ENCODE data around the gene VPS39.

VPS39 gene

GRCh38 chr15:42194513-42194912 is 13.6 kb downstream of the VPS39 start:
- DNase-seq, result no peak

DNA sequence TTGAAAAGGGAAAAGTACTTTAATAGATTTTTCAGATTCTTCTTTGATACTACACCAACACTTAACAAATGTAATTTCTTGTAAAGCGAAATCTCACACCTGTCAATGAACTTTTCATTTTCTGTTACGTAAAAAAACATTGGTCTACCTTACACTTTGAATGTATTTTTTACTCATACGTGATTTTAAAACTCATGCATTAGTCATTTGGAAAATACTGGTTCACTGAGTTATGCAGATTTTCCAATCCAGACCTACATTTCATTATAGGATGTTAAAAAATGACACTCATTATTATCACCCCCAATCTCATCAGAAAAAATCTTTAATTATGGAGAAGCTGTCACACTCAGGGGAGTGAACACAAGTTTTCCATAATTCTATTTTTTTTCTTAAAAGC is 14.7 kb downstream of the VPS39 start:
- DNase-seq, result no peak

- no peak for DNase-seq
These were observed 16.3 kb downstream of the VPS39 start for GRCh38 chr15:42191610-42192346.

- DNase-seq, result no peak
These were observed 17.7 kb downstream of the VPS39 start for GRCh38 chr15:42190370-42190769.

DNA sequence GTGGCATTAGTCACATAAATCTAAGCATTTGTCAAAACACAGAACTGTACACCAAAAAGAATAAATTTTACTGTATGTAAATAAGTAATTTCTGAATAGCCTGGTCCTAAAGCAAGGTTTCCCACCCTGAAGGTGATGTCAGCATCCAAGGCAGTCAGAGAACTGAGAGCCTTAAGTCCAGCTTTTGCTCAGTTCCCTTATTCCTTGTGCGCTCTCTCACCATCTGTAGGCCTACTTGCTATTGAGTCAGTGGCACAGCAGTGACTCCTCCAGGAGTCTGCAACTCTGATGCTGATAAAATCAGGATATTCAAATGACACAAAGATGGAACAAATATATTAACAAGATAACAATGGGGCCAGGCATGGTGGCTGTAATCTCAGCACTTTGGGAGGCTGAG is 22.3 kb downstream of the VPS39 start:
- no peak for DNase-seq

DNA sequence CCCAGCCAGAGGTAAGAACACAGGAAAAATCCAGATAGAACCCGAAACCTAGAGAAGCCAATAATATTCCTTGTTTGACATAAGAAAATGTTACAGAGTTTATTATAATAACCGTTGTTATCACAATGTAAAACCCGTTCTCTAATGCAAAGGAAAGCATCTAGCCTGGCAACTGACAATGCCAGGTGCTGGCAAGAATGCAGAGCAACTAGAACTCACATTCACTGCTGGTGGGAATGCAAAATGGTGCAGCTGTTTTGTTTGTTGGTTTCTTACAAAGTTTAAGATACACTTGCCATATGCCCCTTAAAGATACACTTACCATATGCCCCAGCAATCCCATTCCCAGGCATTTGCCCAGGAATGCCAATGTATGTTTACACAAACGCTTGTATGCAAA is 23.4 kb downstream of the VPS39 start:
- DNase-seq, result no peak

DNA sequence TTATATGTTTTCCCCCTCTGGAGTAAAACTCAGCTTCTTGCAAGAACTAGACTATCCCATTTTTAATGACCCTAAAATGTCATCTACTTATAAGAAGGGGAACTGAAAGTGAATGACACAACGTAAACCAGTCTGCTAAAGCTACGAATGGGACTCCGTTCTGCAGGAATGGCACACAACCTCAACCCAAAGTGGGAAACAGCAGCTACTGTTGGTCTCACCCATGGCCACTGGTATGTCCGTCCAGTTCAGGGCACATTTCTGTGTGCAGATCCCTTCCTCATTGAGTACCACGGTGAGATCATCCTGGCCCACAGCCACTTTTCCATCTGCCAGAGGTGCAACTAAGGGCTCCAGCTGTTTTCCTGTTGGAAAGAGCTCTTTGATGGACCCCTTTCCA is 23.8 kb downstream of the VPS39 start:
- DNase-seq, result no peak

GRCh38 chr15:42182961-42183360 is 25.1 kb downstream of the VPS39 start:
- DNase-seq, result no peak

DNA sequence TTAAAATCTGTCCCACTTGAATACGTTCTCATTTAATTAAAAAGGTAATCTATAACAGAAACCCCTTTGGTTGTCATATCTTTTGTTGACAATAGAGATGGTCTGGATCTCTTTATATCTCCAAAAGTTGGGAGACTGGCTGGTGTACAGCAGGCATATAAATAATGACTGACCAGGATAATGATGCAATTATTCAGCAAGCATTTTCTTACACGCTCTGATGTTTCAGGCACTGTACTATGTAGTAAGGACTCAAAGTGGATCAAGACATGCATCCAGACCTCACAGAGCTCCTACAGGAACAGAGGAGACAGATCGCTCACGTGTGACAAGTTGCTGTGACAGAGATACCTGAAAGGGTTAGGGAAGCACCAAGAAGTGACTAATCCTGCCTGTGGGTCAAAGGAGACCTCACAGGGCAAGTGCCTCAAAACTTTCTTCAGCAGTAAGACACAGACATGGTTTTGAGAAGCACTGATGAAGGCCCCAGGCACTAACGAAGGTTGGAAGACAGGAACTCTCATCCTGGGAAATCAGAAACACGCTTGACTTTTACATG is 25.7 kb downstream of the VPS39 start:
- no peak for DNase-seq

- no peak for DNase-seq
These were observed 30.0 kb downstream of the VPS39 start for GRCh38 chr15:42178056-42178455.

DNA sequence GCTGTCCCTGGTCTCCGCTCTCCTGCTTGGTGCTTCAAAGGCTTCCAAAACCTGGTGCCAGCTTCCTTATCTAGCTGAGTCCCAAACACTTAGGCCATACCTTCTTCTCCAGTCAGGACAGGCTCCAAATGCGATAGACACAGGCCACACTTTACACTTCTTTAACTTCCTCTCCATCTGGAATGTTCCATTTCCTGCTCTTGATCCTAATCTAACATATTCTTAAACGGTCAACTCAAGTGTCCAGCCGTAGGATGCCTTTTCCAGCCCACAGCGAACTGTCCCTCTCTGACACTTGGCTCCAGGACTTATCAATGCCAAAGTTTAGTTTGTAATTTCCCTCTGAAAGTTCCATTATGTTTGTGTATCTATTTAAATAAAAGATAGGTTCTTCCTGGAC is 32.4 kb downstream of the VPS39 start:
- no peak for DNase-seq

DNA sequence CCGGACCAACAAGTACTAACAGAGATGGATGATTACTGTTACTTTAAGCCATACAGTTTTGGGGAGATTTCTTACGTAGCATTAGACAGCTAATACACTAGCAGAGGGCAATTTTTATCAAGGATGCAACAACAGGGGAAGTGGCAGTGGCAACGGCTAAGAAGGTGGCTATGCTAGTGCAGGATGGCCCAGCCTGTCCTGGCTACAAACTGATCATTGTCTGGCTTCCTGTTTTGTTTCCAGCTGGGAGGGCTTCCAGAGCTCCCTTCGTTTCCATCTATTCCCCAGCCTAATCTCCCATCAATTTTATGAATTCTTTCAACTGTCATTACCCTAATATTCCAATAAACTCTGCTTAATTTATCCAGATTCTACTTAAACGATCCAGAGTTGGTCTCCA is 35.6 kb downstream of the VPS39 start:
- no peak for DNase-seq

GRCh38 chr15:42171795-42172194 is 36.3 kb downstream of the VPS39 start:
- no peak for DNase-seq

DNA sequence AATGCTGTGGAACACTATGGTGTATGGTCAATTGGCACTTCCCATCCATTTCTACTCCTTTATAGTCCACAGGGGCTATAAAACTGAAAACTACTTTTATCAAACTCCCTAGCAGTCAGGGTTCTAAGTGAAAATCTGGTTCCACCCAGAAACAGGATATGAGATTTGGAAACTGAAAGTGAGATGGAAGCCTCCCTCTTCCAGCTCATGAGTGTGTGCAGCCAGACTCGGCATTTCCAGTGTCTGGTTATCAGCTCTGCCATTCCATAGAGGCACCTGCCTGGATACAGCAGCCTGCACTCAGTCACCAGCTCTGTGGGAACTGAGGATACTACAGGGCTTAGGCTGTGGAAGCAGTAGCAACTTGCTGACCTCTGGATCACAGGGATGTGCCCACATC is 37.0 kb downstream of the VPS39 start:
- no peak for DNase-seq

DNA sequence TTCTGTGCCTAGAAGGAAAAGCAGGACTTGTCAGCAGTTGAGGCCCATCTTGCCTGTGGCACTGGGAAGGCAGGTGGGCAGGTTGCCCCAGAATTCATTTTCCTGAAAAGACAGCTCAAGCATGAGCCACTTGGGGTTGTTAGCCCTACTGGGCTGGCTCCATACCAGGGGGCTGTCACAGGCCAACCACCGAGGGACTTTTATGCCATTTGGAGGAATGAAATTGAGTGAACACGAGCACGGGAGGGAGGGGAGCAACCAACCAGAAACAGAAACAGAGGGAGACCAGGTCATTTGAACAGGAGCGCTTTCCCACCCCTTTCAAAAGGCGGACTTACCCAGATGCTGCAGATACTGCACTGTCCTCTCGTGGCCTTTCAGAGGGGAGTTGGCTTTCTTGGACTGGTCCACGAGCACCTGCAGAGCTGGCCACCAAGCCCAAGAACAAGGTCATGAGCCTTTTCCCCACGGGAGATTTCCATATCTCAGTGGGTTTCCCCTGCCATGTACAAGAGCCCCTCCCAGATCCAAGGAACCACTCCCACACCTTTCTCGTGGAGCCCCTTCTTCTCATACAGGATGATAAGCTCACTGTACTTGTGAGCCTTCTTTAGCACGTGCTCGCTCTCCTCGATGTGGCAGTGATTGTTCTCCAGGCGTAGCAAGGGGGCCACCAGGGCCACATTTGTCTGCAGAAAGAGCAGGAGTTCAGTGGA is 41.7 kb downstream of the VPS39 start:
- no peak for DNase-seq

GRCh38 chr15:42165106-42165505 is 43.0 kb downstream of the VPS39 start:
- DNase-seq, result no peak

- no peak for DNase-seq
These were observed 44.1 kb downstream of the VPS39 start for GRCh38 chr15:42163947-42164550.

DNA sequence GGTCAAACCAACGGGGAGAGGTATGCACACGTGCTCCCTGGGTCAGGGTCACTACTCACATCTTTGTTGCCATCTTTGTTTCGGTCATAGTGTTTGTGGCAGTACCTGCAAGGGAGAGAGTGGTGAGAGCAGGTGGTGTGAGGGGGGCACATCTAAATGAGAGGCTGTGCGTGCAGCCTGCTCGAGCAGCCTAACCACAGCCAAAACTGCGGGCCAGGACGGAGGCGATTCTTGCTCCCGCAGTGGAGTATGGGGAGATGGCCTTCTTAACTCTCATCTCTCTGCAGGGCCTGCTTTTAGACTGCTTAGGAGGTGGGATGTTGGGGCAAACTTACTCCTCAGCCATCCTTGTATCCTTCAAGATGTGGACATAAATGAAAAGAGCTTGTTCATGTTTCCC is 44.8 kb downstream of the VPS39 start:
- no peak for DNase-seq

DNA sequence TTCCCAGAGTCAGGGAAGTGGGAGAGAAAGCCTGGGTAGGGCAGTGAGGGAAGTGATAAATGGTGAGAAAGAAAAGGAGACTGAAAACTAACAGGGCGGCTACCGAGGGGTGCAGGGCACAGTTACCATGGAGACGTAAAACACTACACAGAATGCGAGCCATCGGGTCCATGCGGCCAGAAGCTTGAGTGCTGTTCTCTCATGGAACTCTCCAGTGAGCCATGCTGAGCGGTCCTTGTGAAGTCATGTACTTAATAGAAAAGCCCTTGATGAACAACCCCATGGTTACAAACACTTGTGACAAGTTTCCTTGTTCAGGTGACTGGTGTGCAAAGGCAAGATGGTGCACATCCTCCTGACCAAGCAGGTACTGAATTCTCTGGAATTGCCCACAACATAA is 48.0 kb downstream of the VPS39 start:
- DNase-seq, result no peak

GRCh38 chr15:42159381-42160015 is 48.6 kb downstream of the VPS39 start:
- DNase-seq, result no peak

DNA sequence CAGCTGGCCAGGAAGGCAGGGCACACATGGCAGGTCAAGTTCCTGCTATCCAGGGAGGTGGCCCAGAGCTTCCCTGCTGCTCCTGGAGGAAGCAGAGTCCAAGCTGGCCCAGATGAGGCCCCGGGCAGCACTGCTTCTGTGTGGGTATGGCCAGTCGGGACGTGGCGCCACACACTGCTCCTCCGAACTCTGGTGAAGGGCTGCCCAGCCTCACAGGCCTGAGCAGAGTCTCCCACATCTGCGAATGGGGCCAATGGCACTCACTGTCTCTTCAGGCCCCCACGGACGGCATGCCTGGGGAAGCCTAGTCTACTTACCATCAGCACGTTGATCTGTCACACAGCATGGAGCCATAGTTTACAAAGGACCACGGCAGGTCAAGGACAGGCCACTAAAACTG is 49.2 kb downstream of the VPS39 start:
- DNase-seq, result no peak

- DNase-seq, result no peak
These were observed 49.9 kb downstream of the VPS39 start for GRCh38 chr15:42157981-42158765.

- no peak for DNase-seq
These were observed 50.7 kb downstream of the VPS39 start for GRCh38 chr15:42157381-42157780.
